ENCODE data around the gene PDSS2. TPM values are rescaled to one million over a fixed set of nuclear protein-coding genes. Genes with fewer than 3 reads are reported as not detected.

The PDSS2 gene
- total RNA-seq, 1 experiment from 2014 or later: 10.2 TPM

DNA sequence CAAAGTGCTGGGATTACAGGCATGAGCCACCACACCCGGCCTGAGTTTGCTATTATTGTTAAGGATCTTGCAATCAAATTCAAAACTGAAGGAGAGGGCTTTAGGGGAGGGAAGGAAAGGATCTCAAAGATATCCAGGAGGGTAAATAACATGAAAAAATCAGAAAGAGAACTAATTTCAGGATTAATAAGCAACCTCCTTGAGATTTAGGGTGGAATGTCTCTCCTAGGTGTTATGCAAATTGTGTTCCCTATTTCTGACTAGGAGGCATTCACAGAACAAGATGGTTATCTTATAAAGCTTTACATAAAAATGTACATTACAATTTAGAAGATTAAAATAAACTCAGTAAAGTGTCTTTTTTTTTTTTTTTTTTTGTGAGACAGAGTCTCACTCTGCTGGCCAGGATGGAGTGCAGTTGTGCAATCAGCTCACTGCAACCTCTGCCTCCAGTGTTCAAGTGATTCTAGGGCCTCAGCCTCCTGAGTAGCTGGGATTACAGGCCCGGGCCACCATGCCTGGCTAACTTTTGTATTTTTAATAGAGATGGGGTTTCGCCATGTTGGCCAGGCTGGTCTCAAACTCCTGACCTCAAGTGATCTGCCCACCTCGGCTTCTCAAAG lies 252.0 kb downstream of the PDSS2 start:
- ChIA-PET CTCF (no interaction called here), POLR2A (no interaction called here)
- DNase-seq (ENCODE audit: unreplicated experiment): no peak
- intact Hi-C loops (cut with micrococcal nuclease): no loop called here
- no peaks in the 10 kb centered on the region for H3K36me3 Mint-ChIP-seq (ENCODE audit: insufficient read depth, unreplicated experiment)
- H3K4me1 Mint-ChIP-seq (ENCODE audit: insufficient read depth, unreplicated experiment): peaks cover 5% of the 10 kb centered on the region
- BruUV-seq (replicated peaks): no TSS peak
- no peak overlapping the region for H3K4me3 Mint-ChIP-seq (ENCODE audit: unreplicated experiment)
- H3K27me3 Mint-ChIP-seq (ENCODE audit: insufficient read depth, unreplicated experiment): no peaks in the 10 kb centered on the region
- H3K27ac Mint-ChIP-seq (ENCODE audit: low read depth, unreplicated experiment): no peak overlapping the region
- H3K9me3 Mint-ChIP-seq (ENCODE audit: unreplicated experiment): peaks cover 8% of the 10 kb centered on the region
- TF ChIP-seq, protein P1, sequence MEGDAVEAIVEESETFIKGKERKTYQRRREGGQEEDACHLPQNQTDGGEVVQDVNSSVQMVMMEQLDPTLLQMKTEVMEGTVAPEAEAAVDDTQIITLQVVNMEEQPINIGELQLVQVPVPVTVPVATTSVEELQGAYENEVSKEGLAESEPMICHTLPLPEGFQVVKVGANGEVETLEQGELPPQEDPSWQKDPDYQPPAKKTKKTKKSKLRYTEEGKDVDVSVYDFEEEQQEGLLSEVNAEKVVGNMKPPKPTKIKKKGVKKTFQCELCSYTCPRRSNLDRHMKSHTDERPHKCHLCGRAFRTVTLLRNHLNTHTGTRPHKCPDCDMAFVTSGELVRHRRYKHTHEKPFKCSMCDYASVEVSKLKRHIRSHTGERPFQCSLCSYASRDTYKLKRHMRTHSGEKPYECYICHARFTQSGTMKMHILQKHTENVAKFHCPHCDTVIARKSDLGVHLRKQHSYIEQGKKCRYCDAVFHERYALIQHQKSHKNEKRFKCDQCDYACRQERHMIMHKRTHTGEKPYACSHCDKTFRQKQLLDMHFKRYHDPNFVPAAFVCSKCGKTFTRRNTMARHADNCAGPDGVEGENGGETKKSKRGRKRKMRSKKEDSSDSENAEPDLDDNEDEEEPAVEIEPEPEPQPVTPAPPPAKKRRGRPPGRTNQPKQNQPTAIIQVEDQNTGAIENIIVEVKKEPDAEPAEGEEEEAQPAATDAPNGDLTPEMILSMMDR (IDR thresholded peaks at IDR 0.05; ENCODE audit: unreplicated experiment): no peak

DNA sequence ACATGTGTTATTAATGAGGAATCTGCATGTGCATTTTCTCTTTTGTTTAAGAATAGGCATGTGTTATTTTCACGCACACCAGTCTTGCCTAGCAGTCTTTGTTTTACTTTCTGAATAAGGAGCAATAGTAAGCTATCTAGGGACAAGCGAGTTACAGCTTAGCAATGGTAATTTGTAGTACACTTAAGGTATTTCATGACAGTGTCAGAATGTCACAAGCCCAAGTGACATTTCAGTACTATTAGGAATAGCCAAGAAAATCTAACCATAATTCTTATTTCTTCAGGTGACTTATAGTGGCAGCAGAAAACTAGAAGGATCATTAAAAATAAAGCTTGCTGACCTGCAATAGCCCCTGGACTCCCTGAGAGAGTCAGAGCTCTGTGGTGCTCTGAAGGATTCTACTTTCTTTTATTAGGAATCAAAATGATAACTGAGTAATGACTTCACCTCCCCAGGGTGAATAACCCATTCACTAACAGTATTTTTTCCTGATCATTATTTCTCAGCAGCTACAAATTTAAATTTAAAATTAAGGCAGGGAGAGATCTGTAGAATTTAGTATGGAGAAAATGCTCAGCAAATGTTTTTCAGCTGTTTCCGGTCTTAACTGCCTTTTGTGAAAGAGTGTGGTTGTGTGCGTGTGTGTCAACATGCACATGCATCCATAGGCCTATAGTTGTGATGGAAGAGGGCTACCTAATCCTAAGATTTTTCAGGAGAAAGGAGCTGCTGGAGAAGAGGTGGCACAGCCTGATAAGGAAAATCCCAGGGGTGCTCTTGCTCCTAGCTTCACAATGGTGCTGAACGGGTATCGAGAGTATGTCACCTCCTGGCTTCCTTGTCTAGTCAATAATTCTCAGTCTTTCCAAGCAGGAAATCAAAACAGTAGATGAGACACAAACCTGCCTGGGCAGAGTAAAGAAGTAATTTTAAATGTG lies 254.0 kb downstream of the PDSS2 start:
- POLR2A ChIA-PET: interaction anchor here (0.7 to 1.0 kb wide), 3 partner anchors 8 to 160 kb away, joined by 3 read pairs; no protein-coding TSS in a partner anchor

DNA sequence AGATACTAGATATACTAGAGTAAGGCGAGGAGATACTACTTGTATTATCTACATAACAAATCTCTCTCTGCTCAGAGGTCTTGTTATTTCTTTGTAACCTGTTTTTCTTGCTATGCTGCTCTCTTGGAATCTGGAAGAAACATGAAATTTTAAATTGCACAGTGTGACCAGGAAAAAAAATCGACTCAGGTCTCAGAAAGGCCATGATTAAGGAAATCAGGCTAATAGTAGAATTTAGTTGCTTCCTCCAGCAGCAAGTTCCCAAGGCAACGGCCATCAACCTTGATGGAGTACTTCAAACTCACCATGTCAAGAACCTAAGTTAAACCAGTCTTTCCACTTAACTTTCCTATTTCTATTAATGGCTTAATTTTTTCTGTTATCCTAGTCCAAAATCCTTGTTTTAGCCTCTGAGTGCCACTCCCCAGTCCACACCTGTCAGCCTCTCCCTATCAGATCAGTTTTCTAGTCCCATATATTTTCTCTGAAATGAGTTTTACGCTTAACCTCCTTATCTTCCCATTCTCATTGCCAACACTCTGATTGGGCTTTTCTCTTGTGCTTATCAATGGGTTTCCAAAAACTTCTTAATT lies 256.4 kb downstream of the PDSS2 start:
- Mint-ChIP-seq H3K27me3 (ENCODE audit: insufficient read depth, unreplicated experiment) (no peaks in the 10 kb centered on the region), H3K36me3 (ENCODE audit: insufficient read depth, unreplicated experiment) (peaks cover 3% of the 10 kb centered on the region), H3K27ac (ENCODE audit: low read depth, unreplicated experiment) (no peak overlapping the region), H3K9me3 (ENCODE audit: unreplicated experiment) (peaks cover 8% of the 10 kb centered on the region), H3K4me3 (ENCODE audit: unreplicated experiment) (no peak overlapping the region), H3K4me1 (ENCODE audit: insufficient read depth, unreplicated experiment) (no peaks in the 10 kb centered on the region)
- no peak for DNase-seq (ENCODE audit: unreplicated experiment)
- BruUV-seq (replicated peaks): no TSS peak
- TF ChIP-seq, protein P1 (IDR thresholded peaks at IDR 0.05; ENCODE audit: unreplicated experiment): no peak
- CTCF ChIA-PET: no interaction called here
- POLR2A ChIA-PET: no interaction called here
- intact Hi-C loops (cut with micrococcal nuclease): no loop called here

More for the DNA sequence above, 254.0 kb downstream of the PDSS2 start:
- no peak overlapping the region for H3K27ac Mint-ChIP-seq (ENCODE audit: low read depth, unreplicated experiment)
- no peaks in the 10 kb centered on the region for H3K27me3 Mint-ChIP-seq (ENCODE audit: insufficient read depth, unreplicated experiment)
- DNase-seq (ENCODE audit: unreplicated experiment): no peak
- H3K4me1 Mint-ChIP-seq (ENCODE audit: insufficient read depth, unreplicated experiment): no peaks in the 10 kb centered on the region
- BruUV-seq (replicated peaks): no TSS peak
- intact Hi-C loops (cut with micrococcal nuclease): no loop called here
- H3K9me3 Mint-ChIP-seq (ENCODE audit: unreplicated experiment): peaks cover 8% of the 10 kb centered on the region
- TF ChIP-seq, protein P1 (IDR thresholded peaks at IDR 0.05; ENCODE audit: unreplicated experiment): no peak
- H3K36me3 Mint-ChIP-seq (ENCODE audit: insufficient read depth, unreplicated experiment): no peaks in the 10 kb centered on the region
- no peak overlapping the region for H3K4me3 Mint-ChIP-seq (ENCODE audit: unreplicated experiment)
- CTCF ChIA-PET: interaction anchor here (0.6 to 0.9 kb wide), 2 partner anchors 8 to 15 kb away, joined by 3 read pairs; no protein-coding TSS in a partner anchor
